HL-60 (cell line): Measurements from ENCODE around the gene IGSF9.

Experiments used
- DNase-seq, 2 experiments: peaks; one replicate each; pipeline ENCODE4 v3.0.0-alpha.2; 2010 to 2020; ENCODE audit warnings: low read depth in 1 of 2, low spot score in 1 of 2
- H3K27ac ChIP-seq: fragments of 250-450 bp; sonication (Bioruptor Pico); replicated peaks from 2 replicates; pipeline ENCODE4 v1.5.1; 2020; ENCODE audit warnings: mild to moderate bottlenecking, moderate library complexity
- H3K27me3 ChIP-seq: fragments of 250-450 bp; sonication (Bioruptor Pico); 2 replicates; pipeline ENCODE4 v1.5.1; 2021; ENCODE audit warnings: mild to moderate bottlenecking, moderate library complexity; ENCODE audit not compliant: insufficient read depth, poor library complexity, severe bottlenecking
- H3K4me3 ChIP-seq: replicated peaks from 2 replicates; pipeline ENCODE4 v1.5.1; 2011; ENCODE audit warnings: mild to moderate bottlenecking, control low read depth, low read length; ENCODE audit not compliant: insufficient read depth
- GABPA ChIP-seq: IDR thresholded peaks from 2 replicates; pipeline ENCODE4 v1.6.1; 2012; ENCODE audit warnings: low read depth
- POLR2AphosphoS5 ChIP-seq: IDR thresholded peaks from 2 replicates; pipeline ENCODE4 v1.6.1; 2012; ENCODE audit warnings: low read depth
- SPI1 ChIP-seq: IDR thresholded peaks from 2 replicates; pipeline ENCODE4 v1.6.1; 2012; ENCODE audit warnings: low read depth, mild to moderate bottlenecking, borderline replicate concordance
- TF ChIP-seq, protein P1 (sequence below): IDR thresholded peaks from one replicate; pipeline ENCODE4 v1.5.1; 2011; ENCODE audit warnings: low read length, control low read depth, inconsistent platforms; ENCODE audit not compliant: insufficient read depth
- TF ChIP-seq, protein P2 (sequence below): IDR thresholded peaks from 2 replicates; pipeline ENCODE4 v1.6.1; 2012; ENCODE audit warnings: low read depth; ENCODE audit not compliant: insufficient replicate concordance

IGSF9 gene

GRCh38 chr1:159940006-159940620, 5.3 kb downstream of the IGSF9 start:
- Histone ChIP-seq H3K27me3 (peaks cover 13% of the 10 kb centered on the region), H3K27ac (no peak overlapping the region), H3K4me3 (no peak overlapping the region)
- DNase-seq = no peak
- TF ChIP-seq, protein P1, sequence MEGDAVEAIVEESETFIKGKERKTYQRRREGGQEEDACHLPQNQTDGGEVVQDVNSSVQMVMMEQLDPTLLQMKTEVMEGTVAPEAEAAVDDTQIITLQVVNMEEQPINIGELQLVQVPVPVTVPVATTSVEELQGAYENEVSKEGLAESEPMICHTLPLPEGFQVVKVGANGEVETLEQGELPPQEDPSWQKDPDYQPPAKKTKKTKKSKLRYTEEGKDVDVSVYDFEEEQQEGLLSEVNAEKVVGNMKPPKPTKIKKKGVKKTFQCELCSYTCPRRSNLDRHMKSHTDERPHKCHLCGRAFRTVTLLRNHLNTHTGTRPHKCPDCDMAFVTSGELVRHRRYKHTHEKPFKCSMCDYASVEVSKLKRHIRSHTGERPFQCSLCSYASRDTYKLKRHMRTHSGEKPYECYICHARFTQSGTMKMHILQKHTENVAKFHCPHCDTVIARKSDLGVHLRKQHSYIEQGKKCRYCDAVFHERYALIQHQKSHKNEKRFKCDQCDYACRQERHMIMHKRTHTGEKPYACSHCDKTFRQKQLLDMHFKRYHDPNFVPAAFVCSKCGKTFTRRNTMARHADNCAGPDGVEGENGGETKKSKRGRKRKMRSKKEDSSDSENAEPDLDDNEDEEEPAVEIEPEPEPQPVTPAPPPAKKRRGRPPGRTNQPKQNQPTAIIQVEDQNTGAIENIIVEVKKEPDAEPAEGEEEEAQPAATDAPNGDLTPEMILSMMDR = no peak
- no peak for TF ChIP-seq POLR2AphosphoS5
- TF ChIP-seq GABPA = no peak
- no peak for TF ChIP-seq SPI1
- TF ChIP-seq, protein P2, sequence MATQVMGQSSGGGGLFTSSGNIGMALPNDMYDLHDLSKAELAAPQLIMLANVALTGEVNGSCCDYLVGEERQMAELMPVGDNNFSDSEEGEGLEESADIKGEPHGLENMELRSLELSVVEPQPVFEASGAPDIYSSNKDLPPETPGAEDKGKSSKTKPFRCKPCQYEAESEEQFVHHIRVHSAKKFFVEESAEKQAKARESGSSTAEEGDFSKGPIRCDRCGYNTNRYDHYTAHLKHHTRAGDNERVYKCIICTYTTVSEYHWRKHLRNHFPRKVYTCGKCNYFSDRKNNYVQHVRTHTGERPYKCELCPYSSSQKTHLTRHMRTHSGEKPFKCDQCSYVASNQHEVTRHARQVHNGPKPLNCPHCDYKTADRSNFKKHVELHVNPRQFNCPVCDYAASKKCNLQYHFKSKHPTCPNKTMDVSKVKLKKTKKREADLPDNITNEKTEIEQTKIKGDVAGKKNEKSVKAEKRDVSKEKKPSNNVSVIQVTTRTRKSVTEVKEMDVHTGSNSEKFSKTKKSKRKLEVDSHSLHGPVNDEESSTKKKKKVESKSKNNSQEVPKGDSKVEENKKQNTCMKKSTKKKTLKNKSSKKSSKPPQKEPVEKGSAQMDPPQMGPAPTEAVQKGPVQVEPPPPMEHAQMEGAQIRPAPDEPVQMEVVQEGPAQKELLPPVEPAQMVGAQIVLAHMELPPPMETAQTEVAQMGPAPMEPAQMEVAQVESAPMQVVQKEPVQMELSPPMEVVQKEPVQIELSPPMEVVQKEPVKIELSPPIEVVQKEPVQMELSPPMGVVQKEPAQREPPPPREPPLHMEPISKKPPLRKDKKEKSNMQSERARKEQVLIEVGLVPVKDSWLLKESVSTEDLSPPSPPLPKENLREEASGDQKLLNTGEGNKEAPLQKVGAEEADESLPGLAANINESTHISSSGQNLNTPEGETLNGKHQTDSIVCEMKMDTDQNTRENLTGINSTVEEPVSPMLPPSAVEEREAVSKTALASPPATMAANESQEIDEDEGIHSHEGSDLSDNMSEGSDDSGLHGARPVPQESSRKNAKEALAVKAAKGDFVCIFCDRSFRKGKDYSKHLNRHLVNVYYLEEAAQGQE = no peak

DNA sequence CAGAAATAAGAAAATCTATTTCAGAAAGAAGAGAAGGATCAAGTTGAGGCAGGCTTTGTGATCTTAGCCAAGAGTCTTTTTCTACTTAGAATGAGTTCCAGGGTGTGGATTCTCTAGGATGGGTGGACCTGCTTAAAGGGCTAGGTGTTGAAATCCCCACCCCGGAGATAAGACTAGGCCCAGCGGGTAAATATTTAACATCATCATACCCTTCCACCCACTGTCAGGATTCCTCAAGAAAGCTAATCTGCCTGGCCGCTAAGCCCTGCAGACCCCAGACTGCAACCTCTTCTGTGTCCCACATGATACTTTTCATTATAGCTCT, 5.8 kb downstream of the IGSF9 start:
- Histone ChIP-seq H3K27me3 (peaks cover 8% of the 10 kb centered on the region), H3K4me3 (no peak overlapping the region), H3K27ac (no peak overlapping the region)
- TF ChIP-seq, protein P1 = no peak
- TF ChIP-seq POLR2AphosphoS5 (no peak), SPI1 (no peak), GABPA (no peak)
- TF ChIP-seq, protein P2 = no peak
- no peak for DNase-seq

DNA sequence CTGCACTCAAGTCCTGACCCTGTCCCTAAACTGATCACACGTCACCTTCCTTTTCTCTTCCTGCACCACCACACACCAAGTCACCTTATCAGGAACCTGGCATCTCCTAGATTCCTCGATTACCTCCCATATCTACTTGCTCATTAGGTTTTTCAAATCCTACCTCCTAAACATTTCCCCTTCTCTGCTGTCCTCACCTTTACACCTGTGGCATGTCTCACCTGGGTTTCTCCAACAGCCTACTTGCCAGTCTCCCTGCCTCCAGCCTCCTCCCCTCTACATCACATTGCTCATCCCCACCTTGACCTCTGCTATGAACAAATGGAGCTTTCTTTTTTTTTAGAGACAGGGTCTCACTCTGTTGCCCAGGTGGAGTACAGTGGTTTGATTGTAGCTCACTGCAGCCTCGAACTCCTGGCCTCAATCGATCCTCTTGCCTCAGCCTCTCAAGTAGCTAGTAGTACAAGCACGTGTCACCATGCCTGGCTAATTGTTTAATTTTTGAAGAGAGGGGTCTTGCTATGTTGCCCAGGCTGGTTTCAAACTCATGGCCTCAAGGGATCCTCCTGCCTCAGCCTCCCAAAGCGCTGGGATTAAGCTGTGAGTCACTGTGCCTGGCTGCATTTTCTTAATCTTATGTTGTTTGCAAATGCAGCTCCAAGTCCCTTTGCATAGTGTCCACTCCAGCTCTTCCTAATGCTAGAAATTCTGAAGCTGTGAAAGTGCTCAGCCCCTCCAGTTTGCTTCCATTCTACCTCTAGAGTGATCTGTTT, 6.3 kb downstream of the IGSF9 start:
- Histone ChIP-seq H3K27me3 (peaks cover 4% of the 10 kb centered on the region), H3K27ac (no peak overlapping the region), H3K4me3 (no peak overlapping the region)
- TF ChIP-seq SPI1 (no peak), POLR2AphosphoS5 (no peak), GABPA (no peak)
- TF ChIP-seq, protein P1 = no peak
- TF ChIP-seq, protein P2 = no peak
- DNase-seq = no peak
